Activated CD4-positive, alpha-beta T cell treated with anti-CD3 and anti-CD28 coated beads, Interleukin-2, amount 50 U/mL, for 4 hours (primary cell): ENCODE data around the gene IER2.
A peak's percentile ranks its signal among the peaks of the same experiment; 100 is the strongest.
"Not testable (repeated sequence)": the region's sequence is repeated elsewhere in the genome, so short reads cannot be mapped to it uniquely, and the experiment has no call there.

Experiments
- DNase-seq, 2 experiments: peaks; one replicate each; pipeline ENCODE4 v3.0.0-alpha.2; 2020

IER2 gene

GRCh38 chr19:13146763-13147563, 3.2 kb upstream of the IER2 start:
- no peak for DNase-seq

GRCh38 chr19:13149173-13149627, 1.0 kb upstream of the IER2 start:
- DNase-seq: not testable (repeated sequence)

- no peak for DNase-seq
Observed at GRCh38 chr19:13149628-13150186, 504 bp upstream of the IER2 start.

GRCh38 chr19:13150931-13151604, 857 bp downstream of the IER2 start:
- DNase-seq: no peak

GRCh38 chr19:13151605-13152355, 1.6 kb downstream of the IER2 start:
- peak; percentile 91 for DNase-seq

GRCh38 chr19:13152356-13152973, 2.3 kb downstream of the IER2 start:
- no peak for DNase-seq

- DNase-seq: peak; percentile 96 to 98
Observed at GRCh38 chr19:13152974-13153568, 2.9 kb downstream of the IER2 start.

- no peak for DNase-seq
Observed at GRCh38 chr19:13153569-13154240, 3.5 kb downstream of the IER2 start.

- peak; percentile 25 to 46 for DNase-seq
Observed at GRCh38 chr19:13154241-13154778, 4.1 kb downstream of the IER2 start.

GRCh38 chr19:13154911-13155471, 4.8 kb downstream of the IER2 start:
- peak; percentile 71 to 75 for DNase-seq

GRCh38 chr19:13155472-13156359, 5.5 kb downstream of the IER2 start:
- DNase-seq: peak; percentile 46 to 55

- no peak for DNase-seq
Observed at GRCh38 chr19:13159713-13160112, 9.5 kb downstream of the IER2 start.

GRCh38 chr19:13160557-13160956, 10.3 kb downstream of the IER2 start:
- no peak for DNase-seq

- peak; percentile 85 to 88 for DNase-seq
Observed at GRCh38 chr19:13162724-13163608, 12.8 kb downstream of the IER2 start.

GRCh38 chr19:13163609-13164342, 13.6 kb downstream of the IER2 start:
- peak in 1 of 2 experiments; percentile 18 for DNase-seq

GRCh38 chr19:13164343-13165161, 14.3 kb downstream of the IER2 start:
- DNase-seq: peak in 1 of 2 experiments; percentile 11
